ENCODE results near the gene LUZP2.

The LUZP2 gene

DNA sequence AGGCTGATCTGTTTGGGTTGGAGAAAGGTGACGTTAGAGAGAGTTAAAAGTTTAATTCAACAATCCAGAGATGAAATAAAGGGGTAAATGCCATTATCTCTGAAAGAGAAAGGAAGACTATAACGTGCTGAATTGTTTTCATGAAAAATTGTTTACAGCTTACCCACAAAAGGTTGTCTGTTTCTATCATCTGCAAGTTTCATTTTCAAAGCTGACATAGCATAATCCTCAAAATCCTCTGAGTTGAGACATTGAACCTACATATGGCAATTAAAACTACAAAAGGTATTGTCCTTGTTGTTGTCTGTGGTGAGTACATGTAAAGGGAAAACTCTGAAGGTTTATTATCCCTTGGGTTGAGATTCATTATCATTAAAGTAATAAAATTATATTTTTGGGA is 569.9 kb downstream of the LUZP2 start:
- FAIRE-seq = peak; percentile 15

DNA sequence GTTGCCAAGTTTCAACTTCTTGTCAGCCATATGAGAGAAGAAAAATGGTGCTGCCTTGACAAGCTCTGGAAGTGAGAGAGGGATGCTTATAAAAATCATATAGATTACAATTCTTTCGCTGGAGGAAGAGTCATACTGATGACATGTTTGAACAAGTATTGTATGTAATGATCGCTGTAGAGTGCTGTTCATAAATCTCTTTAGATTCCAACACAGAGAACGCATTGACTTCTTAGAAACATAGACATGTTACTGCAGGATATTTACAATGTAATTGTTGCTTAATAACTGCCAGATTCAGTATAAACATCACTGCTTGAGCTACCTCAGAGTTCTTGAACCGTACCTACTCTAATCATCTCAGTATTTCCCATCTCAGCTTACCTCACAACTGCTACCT is 571.6 kb downstream of the LUZP2 start:
- DNase-seq (ENCODE audit: insufficient read length, low spot score) (no peak), FAIRE-seq (no peak)

More for the DNA sequence above, 569.9 kb downstream of the LUZP2 start:
- DNase-seq (ENCODE audit: insufficient read length, low spot score) = no peak
- TF ChIP-seq POLR2A (IDR thresholded peaks at IDR 0.05; ENCODE audit: low read depth, low read length) = no peak

DNA sequence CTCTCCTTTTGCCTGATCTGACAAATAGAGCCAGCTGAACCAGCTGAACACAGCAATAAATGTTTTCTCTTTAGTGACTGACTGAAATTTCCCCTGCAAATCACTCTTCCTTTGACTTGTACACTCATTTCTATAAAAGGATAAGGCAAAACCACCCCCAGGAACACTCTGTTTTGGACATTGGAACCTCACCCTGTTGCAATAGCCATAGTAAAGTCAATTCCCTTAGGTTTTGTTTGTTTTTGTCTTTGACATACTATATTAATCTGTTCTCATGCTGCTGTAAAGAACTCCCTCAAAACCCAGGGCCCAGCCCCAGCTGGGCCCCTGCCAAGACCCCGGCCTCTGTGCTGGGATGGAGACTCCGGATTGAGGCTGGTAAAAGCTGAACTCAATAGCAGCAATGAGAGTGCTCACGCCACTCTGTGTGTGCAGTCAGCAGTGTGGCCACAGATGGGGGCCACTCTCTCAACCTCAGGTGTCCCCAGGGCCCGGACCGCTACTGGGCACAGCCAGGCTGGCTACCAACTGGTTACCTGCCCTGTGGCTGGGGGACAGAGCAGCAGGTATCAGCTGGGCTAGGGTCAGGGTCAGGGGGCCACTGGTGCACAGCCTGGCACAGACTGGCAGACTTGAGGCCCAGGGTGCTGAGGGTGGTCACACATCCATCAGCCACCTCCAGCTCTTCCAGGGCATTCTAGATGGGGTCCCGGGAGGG is 597.4 kb downstream of the LUZP2 start:
- TF ChIP-seq POLR2A (IDR thresholded peaks at IDR 0.05; ENCODE audit: low read depth, low read length) = no peak
- no peak for FAIRE-seq
- DNase-seq (ENCODE audit: insufficient read length, low spot score) = no peak

More for the DNA sequence above, 571.6 kb downstream of the LUZP2 start:
- TF ChIP-seq POLR2A (IDR thresholded peaks at IDR 0.05; ENCODE audit: low read depth, low read length) = no peak

GRCh38 chr11:25119416-25119815 is 622.6 kb downstream of the LUZP2 start:
- no peak for FAIRE-seq
- DNase-seq (ENCODE audit: insufficient read length, low spot score) = no peak
- no peak for TF ChIP-seq POLR2A (IDR thresholded peaks at IDR 0.05; ENCODE audit: low read depth, low read length)
